GM19193 (cell line): ENCODE results near the gene C11orf16.

Experiments
- POLR2A ChIP-seq: IDR thresholded peaks from 4 replicates; pipeline ENCODE4 v1.6.1; 2011; ENCODE audit not compliant: insufficient read depth, insufficient read length; ENCODE audit errors: extremely low read depth

The C11orf16 gene

DNA sequence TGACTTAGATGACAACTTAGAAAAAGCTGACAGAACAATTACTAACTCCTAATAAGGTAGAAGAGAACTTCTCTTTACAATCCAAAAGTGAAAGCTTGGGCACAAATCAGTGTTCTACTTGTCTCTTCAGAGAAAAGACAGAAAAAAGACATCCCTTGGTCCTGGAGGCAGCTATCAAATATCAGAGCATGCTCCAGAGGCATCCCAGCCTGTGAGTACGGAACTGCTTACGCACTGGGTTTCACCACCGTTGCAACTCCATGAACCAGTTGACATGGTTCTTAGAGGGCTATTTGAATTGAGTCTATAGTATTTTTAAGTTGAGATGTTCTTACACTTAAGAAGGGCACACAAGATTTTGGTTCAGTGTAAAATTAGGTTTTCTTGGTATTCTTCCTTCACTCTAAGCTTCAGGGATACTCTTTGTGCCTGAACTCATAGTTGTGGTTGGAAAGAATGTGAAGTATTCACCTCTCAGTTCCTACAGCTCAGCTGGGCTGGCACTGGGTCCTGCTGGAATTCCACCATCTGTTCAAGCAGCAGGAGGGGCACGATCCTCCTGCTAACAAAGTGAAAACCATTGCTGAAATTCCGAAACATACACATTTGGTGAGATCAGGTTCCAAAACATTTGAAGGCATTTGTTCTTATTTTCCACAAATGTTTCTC, 15.5 kb downstream of the C11orf16 start:
- TF ChIP-seq POLR2A = no peak

DNA sequence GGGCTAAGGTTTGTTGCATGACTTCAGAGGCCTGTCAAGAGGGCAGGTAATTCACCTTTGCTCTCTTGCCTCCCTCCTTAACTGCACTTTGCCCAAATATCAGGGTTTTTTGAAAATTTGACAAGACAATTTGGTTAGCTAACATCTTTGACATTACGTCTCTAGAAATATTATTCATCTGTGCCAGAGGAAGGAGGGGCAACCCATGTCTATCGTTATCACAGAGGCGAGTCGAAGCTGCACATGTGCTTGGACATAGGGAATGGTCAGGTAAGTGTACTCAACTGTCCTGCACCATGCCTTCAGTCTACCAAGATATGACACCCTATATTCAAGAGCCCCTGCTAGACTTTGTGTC, 18.1 kb downstream of the C11orf16 start:
- TF ChIP-seq POLR2A = no peak

DNA sequence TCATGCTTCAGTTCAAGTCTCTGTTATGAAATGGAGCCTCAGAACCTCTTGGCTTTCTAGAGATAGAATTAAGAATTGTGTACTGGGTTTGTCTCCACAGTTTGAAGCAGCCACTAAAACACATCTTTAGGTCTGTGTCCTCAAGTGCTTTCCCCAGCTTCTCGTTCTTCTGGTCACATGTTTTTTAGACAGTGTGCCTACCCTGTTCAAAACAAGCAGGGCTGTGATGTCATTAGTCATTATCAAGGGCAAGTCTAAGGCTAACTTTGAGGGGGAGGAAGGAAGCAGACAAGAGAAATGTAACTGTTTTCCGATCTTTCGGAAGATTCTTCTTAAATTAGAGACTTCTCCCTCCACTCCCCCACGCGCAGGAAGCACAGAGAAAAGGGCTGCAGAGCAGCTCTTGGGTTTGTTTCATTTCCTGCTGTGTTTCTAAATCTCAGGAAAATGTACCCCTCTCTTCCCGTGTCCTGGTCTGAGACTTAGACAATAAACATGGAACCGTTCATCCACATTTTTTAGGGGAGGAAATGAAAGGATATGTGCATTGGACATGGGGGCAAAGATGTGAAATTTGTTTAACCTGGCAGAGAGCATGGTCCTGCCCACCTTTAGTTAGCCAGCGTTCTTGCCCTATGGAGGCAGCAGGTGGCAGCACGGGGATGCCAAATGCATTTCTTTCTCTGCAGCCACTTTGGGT, 18.6 kb downstream of the C11orf16 start:
- TF ChIP-seq POLR2A = no peak

DNA sequence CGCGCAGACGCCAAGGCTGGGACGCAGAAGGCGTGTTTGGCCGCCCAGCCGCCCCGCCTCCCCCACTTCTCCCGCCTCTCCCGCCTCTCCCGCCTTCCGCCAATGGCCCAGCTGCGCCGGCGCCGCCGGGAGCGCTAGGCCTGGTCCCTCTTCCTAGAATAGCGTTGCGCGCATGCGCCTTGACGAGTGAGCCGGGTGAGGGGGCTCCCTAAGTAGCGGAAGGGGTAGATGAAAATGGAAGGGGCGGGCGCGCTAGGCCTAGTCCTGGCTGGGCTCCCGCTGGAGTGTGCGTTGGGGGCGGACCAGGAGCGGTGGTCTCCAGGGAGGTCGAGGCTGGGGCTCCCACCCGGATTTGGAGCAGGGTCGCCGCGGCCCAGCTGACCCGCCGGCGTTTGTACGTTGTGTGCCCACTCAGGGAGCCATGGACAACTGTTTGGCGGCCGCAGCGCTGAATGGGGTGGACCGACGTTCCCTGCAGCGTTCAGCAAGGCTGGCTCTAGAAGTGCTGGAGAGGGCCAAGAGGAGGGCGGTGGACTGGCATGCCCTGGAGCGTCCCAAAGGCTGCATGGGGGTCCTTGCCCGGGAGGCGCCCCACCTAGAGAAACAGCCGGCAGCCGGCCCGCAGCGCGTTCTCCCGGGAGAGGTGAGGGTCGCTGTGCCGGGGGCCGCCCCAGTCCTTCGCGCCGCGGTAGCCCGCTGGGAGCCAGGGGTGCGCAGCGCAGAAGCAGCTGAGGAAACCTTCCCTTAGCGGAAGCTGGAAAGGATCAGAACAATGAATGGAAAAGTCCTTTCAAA, 21.5 kb downstream of the C11orf16 start, which contains the start of gene AKIP1:
AKIP1 (plus strand) TSS at position 161 of the 795 bp plus-strand sequence; CDS start at position 422, 261 bp downstream.
- TF ChIP-seq POLR2A = peak; percentile 78

DNA sequence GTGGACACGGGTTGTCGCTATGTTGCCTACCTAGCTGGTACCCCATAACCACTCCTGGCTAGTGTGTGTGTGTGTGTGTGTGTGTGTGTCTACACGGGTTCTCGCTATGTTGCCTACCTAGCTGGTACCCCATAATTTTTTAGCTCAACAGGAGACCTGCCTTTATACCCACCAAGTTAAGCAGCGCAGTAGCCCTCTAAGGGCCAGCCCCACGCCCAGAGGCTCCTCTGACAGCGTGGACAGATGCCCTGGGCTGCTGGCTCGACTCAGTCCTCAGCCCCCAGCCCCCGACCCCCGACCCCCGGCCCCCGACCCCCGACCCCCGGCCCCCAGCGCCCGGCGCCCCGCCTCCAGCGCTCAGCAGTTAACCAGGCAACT, 22.1 kb downstream of the C11orf16 start:
- no peak for TF ChIP-seq POLR2A

DNA sequence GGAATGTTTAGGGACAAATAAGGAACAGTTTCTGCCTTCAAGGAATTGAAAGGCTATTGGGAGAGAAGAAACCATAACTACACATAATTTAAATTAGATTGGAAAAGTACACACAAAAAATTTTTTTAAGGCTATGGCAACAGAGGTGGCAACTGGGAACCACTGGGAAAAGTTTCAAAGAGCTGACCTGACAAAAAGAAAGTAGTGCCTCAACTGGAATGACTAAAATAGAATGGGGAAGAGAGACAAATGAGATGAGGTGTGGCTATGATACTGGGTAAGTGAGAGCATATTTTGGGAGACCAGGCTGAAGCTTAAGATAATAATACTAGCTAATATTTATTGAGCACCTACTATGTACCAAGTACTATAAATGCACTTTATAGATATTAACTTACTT, 24.6 kb downstream of the C11orf16 start:
- TF ChIP-seq POLR2A = no peak

DNA sequence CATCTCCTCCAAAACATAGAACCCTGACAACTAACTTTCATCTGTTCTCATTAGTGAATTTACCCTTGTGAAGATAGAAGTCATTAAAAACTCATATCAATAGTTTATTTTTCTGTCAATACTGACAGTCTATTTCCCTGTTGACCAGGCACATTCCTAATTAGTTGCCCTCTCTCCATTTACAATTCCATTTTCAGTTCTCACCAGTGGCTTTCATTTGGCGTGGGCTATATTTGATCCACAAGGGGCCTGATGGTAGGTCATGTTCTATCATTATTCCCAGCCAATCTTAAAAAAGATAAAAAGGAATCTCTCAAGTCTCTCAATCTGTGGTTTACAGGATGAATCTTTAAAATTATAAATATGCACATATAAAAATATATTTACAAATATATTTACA, 25.6 kb downstream of the C11orf16 start:
- TF ChIP-seq POLR2A = no peak

DNA sequence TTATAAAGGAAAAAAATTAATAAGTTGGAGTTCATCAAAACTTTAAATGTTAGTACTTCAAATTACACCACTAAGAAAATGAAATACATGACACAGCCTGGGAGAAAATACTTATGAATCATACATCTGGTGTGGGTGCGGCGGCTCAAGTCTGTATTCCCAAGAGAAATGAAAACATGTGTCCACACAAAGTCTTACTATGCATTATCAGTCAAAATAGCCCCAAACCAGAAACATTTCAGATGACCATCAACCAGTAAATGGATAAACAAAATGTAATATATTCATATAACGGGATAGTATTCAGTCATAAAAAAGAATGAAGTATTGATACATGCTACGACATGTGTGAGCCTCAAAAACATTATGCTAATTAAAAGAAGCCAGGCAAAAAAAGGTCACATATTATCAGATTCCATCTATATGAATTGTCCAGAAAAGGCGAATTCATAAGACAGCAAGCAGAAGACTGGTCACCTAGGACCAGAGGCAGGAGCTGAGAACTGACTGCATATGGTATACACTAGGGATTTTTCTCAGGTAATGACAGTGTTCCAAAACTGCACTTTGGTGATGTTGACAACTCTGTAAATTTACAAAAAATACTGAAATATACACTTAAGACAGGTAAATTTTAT, 27.1 kb downstream of the C11orf16 start:
- no peak for TF ChIP-seq POLR2A

DNA sequence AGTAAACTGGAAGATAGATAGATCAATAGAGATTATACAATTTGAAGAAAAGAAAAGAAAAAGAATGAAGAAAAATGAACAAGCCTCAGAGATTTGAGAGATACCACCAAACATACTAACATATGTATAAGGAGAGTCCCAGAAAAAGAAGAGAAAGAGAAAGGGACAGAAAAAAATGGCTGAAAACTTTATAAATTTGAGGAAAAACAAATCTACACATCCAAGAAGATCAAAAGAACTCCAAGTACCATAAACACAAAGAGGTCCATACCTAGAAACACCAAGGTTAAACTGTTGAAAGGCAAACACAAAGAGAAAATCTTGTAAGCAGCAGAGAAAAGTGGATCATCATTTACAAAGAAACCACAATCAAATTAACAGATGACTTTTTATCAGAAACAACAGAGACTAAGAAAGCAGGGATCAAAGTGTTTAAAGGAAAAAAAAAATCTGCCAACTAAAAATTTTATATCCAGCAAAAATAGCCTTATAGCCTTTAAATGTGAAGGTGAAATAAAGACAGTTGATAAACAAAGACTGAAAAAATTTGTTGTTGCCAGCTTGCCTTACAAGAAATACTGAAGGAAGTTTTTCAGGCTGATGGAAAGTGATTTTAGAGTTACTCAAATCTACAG, 33.5 kb downstream of the C11orf16 start:
- TF ChIP-seq POLR2A = no peak

DNA sequence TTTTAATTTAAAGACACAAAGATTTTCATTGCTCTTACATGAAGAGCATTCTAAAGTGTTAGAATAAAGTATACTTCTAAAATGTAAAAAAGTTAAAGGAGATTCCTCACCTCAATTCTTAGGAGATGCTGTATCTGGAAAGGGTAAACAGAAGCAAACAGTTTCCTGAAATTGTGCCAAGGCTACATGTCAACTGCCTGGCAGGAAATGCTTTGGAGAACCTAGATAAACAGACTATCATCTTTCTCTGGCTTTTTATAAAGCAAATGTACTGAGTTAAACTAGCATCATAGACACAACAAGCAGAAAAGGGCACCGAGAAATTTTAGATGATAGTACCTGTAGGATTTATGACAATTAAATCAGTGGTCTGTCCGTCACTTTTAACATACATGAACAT, 46.4 kb downstream of the C11orf16 start:
- no peak for TF ChIP-seq POLR2A

GRCh38 chr11:8878771-8879170, 54.0 kb downstream of the C11orf16 start:
- no peak for TF ChIP-seq POLR2A

- TF ChIP-seq POLR2A = no peak
Measured at GRCh38 chr11:8873741-8874405, 58.9 kb downstream of the C11orf16 start.

GRCh38 chr11:8871962-8872361, 60.8 kb downstream of the C11orf16 start:
- TF ChIP-seq POLR2A = no peak

DNA sequence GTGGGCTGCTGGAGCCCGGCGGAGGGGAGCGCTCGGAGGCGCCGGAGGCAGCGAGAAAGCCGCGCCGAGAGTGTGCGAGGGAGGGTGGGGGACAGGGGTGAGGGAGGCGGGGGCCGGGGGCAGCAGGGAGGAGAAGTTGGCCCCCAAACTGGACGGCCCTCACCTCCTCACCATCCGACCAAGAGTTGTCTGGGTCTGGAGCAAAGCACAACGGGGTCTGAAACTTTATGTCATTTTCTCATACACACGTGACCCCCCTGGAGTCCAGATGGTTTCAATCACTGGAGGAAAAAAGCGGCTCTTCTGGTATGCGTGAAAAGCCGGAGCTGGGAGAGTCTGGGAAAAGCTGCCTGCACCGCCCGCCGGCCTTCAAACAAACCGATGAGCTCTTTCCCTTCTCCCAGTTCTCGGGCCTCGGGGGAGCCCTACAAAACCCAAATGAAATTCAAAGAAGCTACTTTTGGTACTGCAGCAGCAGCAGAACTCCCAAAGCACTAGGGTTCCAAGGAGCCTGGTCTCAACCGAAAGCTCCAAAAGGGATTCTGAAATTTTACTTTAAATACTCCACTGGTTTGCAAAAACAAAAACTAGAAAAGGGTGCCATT, 61.5 kb downstream of the C11orf16 start:
- TF ChIP-seq POLR2A = no peak

- no peak for TF ChIP-seq POLR2A
Measured at GRCh38 chr11:8870411-8871170, 62.2 kb downstream of the C11orf16 start.
